Naive B cell (primary cell): ENCODE data around the gene TTBK1. TPM values are rescaled to one million over a fixed set of nuclear protein-coding genes. Genes with fewer than 3 reads are reported as not detected.

Experiments used
- ATAC-seq, 2 donors: fragments of 150-1000 bp; cut with Tn5 transposase; 2 replicates each; pipeline ENCODE4 v1.10.0; 2021; ENCODE audit warnings: low read depth in 2 of 2, mild to moderate bottlenecking in 2 of 2, moderate library complexity in 2 of 2
- DNase-seq: peaks from one replicate; pipeline ENCODE4 v3.0.0; 2022
- H3K27ac Mint-ChIP-seq, 6 donors: one replicate each; pipeline ENCODE4 v1.8.0; 2020 to 2022; ENCODE audit warnings: mild to moderate bottlenecking in 6 of 6, mixed read lengths in 6 of 6, moderate library complexity in 5 of 6, inconsistent platforms in 2 of 6
- H3K27me3 Mint-ChIP-seq, 3 donors: one replicate each; pipeline ENCODE4 v1.8.0; 2021 to 2022; ENCODE audit warnings: mixed read lengths in 3 of 3, mild to moderate bottlenecking in 1 of 3
- H3K36me3 Mint-ChIP-seq, 2 donors: one replicate each; pipeline ENCODE4 v1.8.0; 2020 to 2022; ENCODE audit warnings: mixed read lengths in 2 of 2, inconsistent platforms in 1 of 2, mild to moderate bottlenecking in 1 of 2
- H3K4me1 Mint-ChIP-seq, 3 donors: one replicate each; pipeline ENCODE4 v1.8.0; 2020 to 2022; ENCODE audit warnings: mixed read lengths in 3 of 3, inconsistent platforms in 1 of 3, mild to moderate bottlenecking in 1 of 3, moderate library complexity in 1 of 3
- H3K4me3 Mint-ChIP-seq, 8 donors: one replicate each; pipeline ENCODE4 v1.8.0; 2020 to 2022; ENCODE audit warnings: mild to moderate bottlenecking in 8 of 8, mixed read lengths in 8 of 8, moderate library complexity in 8 of 8, inconsistent platforms in 2 of 8
- H3K9me3 Mint-ChIP-seq, 7 donors: one replicate each; pipeline ENCODE4 v1.8.0; 2020 to 2022; ENCODE audit warnings: mixed read lengths in 7 of 7, mild to moderate bottlenecking in 5 of 7, inconsistent platforms in 2 of 7, moderate library complexity in 1 of 7
- polyA plus RNA-seq, 6 donors: library from polyadenylated mRNA; unstranded; fragments of 300-500 nt; fragmentation: Illumina TruSeq; gene quantifications; one replicate each; pipeline ENCODE4 v1.2.3, GENCODE V29; 2021; ENCODE audit warnings: low read depth in 6 of 6

Gene TTBK1
- polyA plus RNA-seq, 6 donors from 2014 or later: not detected

DNA sequence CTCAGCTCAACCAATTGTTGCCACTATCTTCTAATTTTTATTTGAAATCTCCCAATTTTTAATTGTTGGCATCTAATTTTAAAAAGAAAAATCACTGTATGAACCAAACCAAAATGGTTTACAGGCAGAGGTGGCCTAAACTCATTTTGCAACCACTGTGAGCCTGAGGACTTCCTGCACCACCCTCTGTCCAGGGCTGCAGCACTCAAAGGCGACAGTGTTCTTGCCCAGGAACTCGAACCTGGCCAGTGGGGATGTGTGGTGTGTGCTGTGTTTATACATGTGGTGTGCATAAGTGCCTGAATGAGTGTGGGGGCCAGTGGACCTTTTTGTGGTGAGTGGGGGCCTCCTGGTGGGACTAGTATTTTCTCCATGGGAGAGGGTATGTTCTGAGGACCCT lies 30.4 kb downstream of the TTBK1 start:
- H3K27ac Mint-ChIP-seq: peak overlapping the region in 1 of 6 donors; percentile 68
- H3K36me3 Mint-ChIP-seq: no peaks in the 10 kb centered on the region
- H3K27me3 Mint-ChIP-seq: peaks cover 4 to 25% (median 24%) of the 10 kb centered on the region in 3 donors
- no peaks in the 10 kb centered on the region for H3K9me3 Mint-ChIP-seq
- ATAC-seq: no peak
- DNase-seq: no peak
- H3K4me1 Mint-ChIP-seq: peaks cover 49 to 67% (median 60%) of the 10 kb centered on the region in 3 donors
- H3K4me3 Mint-ChIP-seq: peak overlapping the region in 6 of 8 donors; percentile 58 to 86 (median 75)

GRCh38 chr6:43274127-43274915 lies 31.0 kb downstream of the TTBK1 start:
- no peaks in the 10 kb centered on the region for H3K36me3 Mint-ChIP-seq
- no peak for ATAC-seq

DNA sequence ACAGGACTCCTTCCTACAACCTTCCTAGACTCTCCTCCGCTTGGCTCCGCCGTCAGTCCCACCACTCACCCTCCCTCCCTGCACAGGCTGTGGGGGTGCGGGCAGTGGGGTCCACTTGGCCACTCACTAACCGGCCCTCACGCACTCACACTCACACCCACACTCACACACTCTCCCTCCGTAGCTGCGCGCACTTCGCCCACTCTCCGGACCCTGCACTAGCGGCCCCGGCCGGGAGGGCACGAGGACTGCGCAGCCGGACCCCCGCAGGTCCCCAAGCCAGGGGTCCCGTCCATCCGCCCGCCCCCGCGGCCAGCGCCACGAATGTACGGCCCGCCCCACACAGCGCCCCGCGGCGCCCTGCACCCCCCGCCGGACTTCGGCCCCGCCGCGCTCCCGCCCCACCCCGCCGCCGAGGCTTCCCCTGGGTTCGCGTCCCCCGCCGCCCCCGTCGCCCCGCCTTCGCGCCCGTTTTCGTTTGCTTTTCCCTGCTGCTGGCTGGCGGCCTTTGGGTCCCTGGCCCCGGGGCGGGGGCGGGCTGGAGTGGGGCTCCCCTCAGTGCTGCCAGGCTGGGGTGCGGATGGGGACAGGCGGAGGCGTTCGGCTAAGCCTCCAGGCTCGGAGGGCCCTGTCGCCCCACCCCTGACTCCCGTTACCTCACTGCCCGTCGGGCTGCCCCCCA lies 31.8 kb downstream of the TTBK1 start:
- H3K27ac Mint-ChIP-seq: peak overlapping the region; percentile 33 to 94 (median 75)
- H3K27me3 Mint-ChIP-seq: peaks cover 4 to 27% (median 21%) of the 10 kb centered on the region in 3 donors
- peak overlapping the region; percentile 76 to 95 (median 88) for H3K4me3 Mint-ChIP-seq
- peak; percentile 37 for DNase-seq
- peaks cover 42 to 60% (median 48%) of the 10 kb centered on the region in 3 donors for H3K4me1 Mint-ChIP-seq
- peak; percentile 22 to 26 for ATAC-seq
- H3K36me3 Mint-ChIP-seq: no peaks in the 10 kb centered on the region
- H3K9me3 Mint-ChIP-seq: no peaks in the 10 kb centered on the region

More at GRCh38 chr6:43274127-43274915, 31.0 kb downstream of the TTBK1 start:
- peak overlapping the region; percentile 58 to 91 (median 79) for H3K4me3 Mint-ChIP-seq
- peak overlapping the region in 3 of 6 donors; percentile 39 to 68 (median 49) for H3K27ac Mint-ChIP-seq
- peaks cover 45 to 62% (median 55%) of the 10 kb centered on the region in 3 donors for H3K4me1 Mint-ChIP-seq
- DNase-seq: no peak
- H3K27me3 Mint-ChIP-seq: peaks cover 4 to 27% (median 20%) of the 10 kb centered on the region in 3 donors
- H3K9me3 Mint-ChIP-seq: no peaks in the 10 kb centered on the region

GRCh38 chr6:43275801-43276576 lies 32.7 kb downstream of the TTBK1 start:
- ATAC-seq (peak; percentile 69 to 77), DNase-seq (peak; percentile 70)
- Mint-ChIP-seq H3K9me3 (no peaks in the 10 kb centered on the region), H3K27me3 (peaks cover 10 to 36% (median 30%) of the 10 kb centered on the region in 3 donors), H3K27ac (peak overlapping the region; percentile 8 to 92 (median 76)), H3K36me3 (no peaks in the 10 kb centered on the region), H3K4me1 (peaks cover 33 to 51% (median 39%) of the 10 kb centered on the region in 3 donors), H3K4me3 (peak overlapping the region; percentile 76 to 95 (median 88))

- H3K27ac Mint-ChIP-seq: peak overlapping the region in 5 of 6 donors; percentile 67 to 96 (median 70)
- peaks cover 16 to 43% (median 37%) of the 10 kb centered on the region in 3 donors for H3K27me3 Mint-ChIP-seq
- peak overlapping the region; percentile 76 to 95 (median 85) for H3K4me3 Mint-ChIP-seq
- DNase-seq (no peak), ATAC-seq (no peak)
- H3K9me3 Mint-ChIP-seq: no peaks in the 10 kb centered on the region
- no peaks in the 10 kb centered on the region for H3K36me3 Mint-ChIP-seq
- peaks cover 27 to 45% (median 32%) of the 10 kb centered on the region in 3 donors for H3K4me1 Mint-ChIP-seq
Observed at GRCh38 chr6:43276577-43277305, 33.5 kb downstream of the TTBK1 start.

DNA sequence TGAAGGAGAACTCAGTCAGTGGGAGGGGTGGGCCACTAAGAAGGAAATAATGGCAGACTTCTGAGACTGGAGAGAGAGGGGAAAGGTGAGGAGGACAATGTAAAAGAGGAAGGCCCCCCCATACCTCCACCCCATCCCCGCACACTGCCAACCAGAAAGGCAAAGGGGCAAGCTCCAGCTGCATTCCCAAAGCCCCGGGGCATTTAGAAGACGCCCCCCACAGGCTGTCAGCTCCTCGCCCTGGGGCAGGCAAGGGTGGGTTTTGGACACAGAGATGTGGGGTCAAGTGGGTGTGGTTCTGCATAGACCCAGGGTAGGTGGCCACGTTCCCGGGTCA lies 34.0 kb downstream of the TTBK1 start:
- no peaks in the 10 kb centered on the region for H3K36me3 Mint-ChIP-seq
- no peak for ATAC-seq
- no peak for DNase-seq
- peaks cover 23 to 41% (median 27%) of the 10 kb centered on the region in 3 donors for H3K4me1 Mint-ChIP-seq
- H3K27ac Mint-ChIP-seq: peak overlapping the region in 2 of 6 donors; percentile 78 to 96
- no peaks in the 10 kb centered on the region for H3K9me3 Mint-ChIP-seq
- peak overlapping the region in 7 of 8 donors; percentile 40 to 95 (median 82) for H3K4me3 Mint-ChIP-seq
- peaks cover 20 to 48% (median 41%) of the 10 kb centered on the region in 3 donors for H3K27me3 Mint-ChIP-seq

- H3K4me1 Mint-ChIP-seq: peaks cover 23 to 35% (median 27%) of the 10 kb centered on the region in 3 donors
- no peak for ATAC-seq
- H3K9me3 Mint-ChIP-seq: no peaks in the 10 kb centered on the region
- peak overlapping the region in 2 of 6 donors; percentile 50 to 81 for H3K27ac Mint-ChIP-seq
- peaks cover 21 to 54% (median 47%) of the 10 kb centered on the region in 3 donors for H3K27me3 Mint-ChIP-seq
- DNase-seq: no peak
- no peaks in the 10 kb centered on the region for H3K36me3 Mint-ChIP-seq
- peak overlapping the region in 3 of 8 donors; percentile 15 to 37 (median 32) for H3K4me3 Mint-ChIP-seq
Observed at GRCh38 chr6:43277643-43278523, 34.6 kb downstream of the TTBK1 start.

DNA sequence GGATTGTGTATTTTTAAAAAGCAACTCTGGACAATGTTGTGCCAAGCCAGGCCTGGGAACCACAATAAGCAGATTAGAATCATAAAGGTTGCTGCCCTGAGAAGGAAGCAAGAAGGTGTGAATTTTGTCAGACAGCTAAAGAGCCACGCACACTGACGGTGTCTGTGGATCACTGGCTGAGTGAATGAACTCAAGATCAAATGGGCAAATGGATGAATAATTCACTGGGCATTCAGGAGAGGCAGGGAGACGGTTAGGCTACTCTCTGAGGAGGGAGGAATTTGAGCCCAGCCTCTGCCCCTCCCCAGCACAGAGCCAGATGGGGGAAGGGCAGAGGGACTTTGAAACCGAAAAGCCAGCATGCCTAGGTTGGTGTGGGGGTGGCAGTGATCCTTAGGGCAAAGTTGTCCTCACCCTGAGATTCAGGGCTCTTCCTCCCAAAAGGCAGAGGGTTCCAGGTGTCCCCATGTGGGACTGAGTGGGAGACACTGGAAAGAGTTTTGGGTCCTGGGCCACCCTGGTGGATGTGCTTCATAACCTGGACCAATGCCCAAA lies 35.3 kb downstream of the TTBK1 start:
- H3K9me3 Mint-ChIP-seq: no peaks in the 10 kb centered on the region
- ATAC-seq (no peak), DNase-seq (no peak)
- H3K27me3 Mint-ChIP-seq: peaks cover 21 to 57% (median 50%) of the 10 kb centered on the region in 3 donors
- H3K4me1 Mint-ChIP-seq: peaks cover 23 to 28% (median 27%) of the 10 kb centered on the region in 3 donors
- no peaks in the 10 kb centered on the region for H3K36me3 Mint-ChIP-seq
- no peak overlapping the region for H3K4me3 Mint-ChIP-seq
- H3K27ac Mint-ChIP-seq: peak overlapping the region in 1 of 6 donors; percentile 81

DNA sequence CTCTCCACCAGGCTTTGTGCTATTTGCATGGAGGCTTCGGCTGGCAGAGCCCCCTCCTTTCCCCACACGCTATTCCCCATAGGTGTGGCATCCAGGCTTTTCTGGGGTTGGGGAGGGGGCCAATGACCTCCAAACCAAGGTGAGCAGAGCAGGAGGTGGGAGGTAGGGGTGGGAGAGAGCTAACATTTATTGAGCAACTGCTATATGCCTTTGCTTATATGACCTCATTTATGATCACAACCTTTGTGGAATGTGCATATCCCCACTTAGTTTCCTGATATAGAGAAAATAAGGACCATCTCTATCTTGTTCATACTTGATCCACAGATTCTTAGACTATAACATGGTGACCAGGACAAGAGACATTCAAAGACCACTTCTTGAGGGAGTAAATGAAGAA lies 37.0 kb downstream of the TTBK1 start:
- no peaks in the 10 kb centered on the region for H3K9me3 Mint-ChIP-seq
- ATAC-seq (no peak), DNase-seq (no peak)
- H3K27me3 Mint-ChIP-seq: peaks cover 24 to 60% (median 57%) of the 10 kb centered on the region in 3 donors
- H3K4me3 Mint-ChIP-seq: peak overlapping the region in 1 of 8 donors; percentile 22
- peak overlapping the region in 2 of 6 donors; percentile 43 to 51 for H3K27ac Mint-ChIP-seq
- H3K36me3 Mint-ChIP-seq: no peaks in the 10 kb centered on the region
- H3K4me1 Mint-ChIP-seq: peaks cover 15 to 23% (median 22%) of the 10 kb centered on the region in 3 donors

DNA sequence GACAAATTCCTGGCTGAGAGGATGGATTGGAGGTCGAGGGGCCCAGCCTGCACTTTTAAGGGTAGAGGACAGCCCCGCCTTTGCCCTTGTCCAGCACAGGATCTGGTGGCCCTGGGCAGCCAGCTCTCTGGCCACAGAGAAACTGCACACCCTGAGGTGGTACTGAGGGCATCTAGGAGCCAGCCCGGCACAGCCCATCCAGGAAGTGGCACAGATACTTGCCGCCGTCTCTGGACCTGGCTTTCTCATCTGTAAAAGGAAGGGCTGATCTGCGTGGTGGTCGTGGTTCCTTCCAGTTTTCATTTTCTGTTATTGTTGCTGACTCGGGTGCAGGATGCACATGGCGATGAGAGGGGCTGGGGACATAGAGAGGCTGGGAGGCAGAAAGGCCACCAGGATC lies 38.8 kb downstream of the TTBK1 start:
- DNase-seq: no peak
- no peaks in the 10 kb centered on the region for H3K36me3 Mint-ChIP-seq
- ATAC-seq: no peak
- peaks cover 29 to 74% (median 61%) of the 10 kb centered on the region in 3 donors for H3K27me3 Mint-ChIP-seq
- H3K4me3 Mint-ChIP-seq: peak overlapping the region in 1 of 8 donors; percentile 64
- H3K27ac Mint-ChIP-seq: no peak overlapping the region
- H3K4me1 Mint-ChIP-seq: peaks cover 7 to 15% (median 13%) of the 10 kb centered on the region in 3 donors
- H3K9me3 Mint-ChIP-seq: no peaks in the 10 kb centered on the region

DNA sequence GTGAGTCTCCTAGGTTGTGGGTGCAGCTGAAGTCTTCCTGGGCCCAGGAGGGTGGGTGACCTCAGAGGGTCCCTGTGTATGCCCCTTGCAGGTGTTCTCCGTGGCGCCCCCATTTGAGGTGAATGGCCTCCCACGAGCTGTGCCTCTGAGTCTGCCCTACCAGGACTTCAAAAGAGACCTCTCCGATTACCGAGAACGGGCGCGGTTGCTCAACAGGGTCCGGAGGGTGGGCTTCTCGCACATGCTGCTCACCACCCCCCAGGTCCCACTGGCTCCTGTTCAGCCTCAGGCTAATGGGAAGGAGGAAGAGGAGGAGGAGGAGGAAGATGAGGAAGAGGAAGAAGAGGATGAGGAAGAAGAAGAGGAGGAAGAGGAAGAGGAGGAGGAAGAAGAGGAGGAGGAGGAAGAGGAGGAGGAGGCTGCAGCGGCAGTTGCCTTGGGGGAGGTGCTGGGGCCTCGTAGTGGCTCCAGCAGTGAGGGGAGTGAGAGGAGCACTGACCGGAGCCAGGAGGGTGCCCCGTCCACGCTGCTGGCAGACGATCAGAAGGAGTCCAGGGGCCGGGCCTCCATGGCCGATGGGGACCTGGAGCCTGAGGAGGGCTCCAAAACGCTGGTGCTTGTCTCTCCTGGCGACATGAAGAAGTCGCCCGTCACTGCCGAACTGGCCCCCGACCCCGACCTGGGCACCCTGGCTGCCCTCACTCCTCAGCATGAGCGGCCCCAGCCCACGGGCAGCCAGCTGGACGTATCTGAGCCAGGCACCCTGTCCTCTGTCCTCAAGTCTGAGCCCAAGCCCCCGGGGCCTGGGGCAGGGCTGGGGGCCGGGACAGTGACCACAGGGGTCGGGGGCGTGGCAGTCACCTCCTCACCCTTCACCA lies 39.6 kb downstream of the TTBK1 start:
- Mint-ChIP-seq H3K27ac (no peak overlapping the region), H3K4me1 (peaks cover 8 to 12% (median 10%) of the 10 kb centered on the region in 3 donors), H3K27me3 (peaks cover 29 to 74% (median 64%) of the 10 kb centered on the region in 3 donors), H3K4me3 (no peak overlapping the region), H3K9me3 (no peaks in the 10 kb centered on the region), H3K36me3 (no peaks in the 10 kb centered on the region)
- no peak for DNase-seq
- ATAC-seq: no peak
